ENCODE measurements around the gene PIGL.

The PIGL gene

DNA sequence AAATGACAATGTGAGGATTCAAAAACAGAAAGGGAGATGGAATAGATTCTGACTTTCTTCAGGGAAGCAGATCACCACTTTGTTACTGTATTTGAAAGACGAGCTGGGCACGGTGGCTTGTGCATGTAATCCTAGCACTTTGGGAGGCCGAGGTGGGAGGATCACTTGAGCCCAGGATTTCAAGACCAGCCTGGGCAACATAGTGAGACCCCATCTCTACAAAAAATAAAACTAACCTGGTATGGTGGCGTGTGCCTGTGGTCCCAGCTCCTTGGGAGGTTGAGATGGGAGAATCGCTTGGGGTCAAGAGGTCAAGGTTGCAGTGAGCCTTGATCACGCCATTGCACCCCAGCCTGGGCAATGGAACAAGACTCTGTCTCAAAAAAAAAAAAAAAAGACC is 34.0 kb downstream of the PIGL start:
- H3K79me2 ChIP-seq (ENCODE audit: control insufficient read depth, insufficient read depth, low read length, unreplicated experiment), result no peaks in the 10 kb centered on the region
- no peak overlapping the region for H3K4me3 ChIP-seq (ENCODE audit: low read depth, low read length)
- H3K4me1 ChIP-seq (ENCODE audit: control insufficient read depth, insufficient read depth, low read length, unreplicated experiment), result peaks cover 12% of the 10 kb centered on the region
- no peaks in the 10 kb centered on the region for H3K27me3 ChIP-seq (ENCODE audit: insufficient read depth, low read length)
- H3K27ac ChIP-seq (ENCODE audit: low read depth, low read length), result no peak overlapping the region
- no peak overlapping the region for H2AFZ ChIP-seq (ENCODE audit: low read length, unreplicated experiment)
- H3K36me3 ChIP-seq (ENCODE audit: insufficient read depth, low read length), result no peaks in the 10 kb centered on the region

DNA sequence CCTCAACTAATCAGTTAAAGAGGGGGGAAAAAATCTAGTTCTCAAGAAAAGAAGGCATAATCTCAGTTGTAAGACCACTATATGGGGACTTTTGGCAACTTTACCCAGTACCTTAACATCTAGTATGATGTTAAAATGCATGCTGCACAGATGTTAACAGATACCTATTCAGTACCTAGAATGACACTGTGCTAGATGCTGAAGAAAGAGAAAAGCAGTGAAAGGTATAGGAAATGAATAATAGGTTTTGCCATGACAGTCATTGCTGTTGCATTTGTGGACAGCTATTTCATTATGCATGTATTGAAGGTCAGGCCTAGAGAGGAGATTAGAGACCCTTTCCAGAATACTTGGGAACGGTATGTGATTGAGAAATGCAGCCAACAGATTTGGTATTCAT is 34.5 kb downstream of the PIGL start:
- no peak overlapping the region for H2AFZ ChIP-seq (ENCODE audit: low read length, unreplicated experiment)
- no peaks in the 10 kb centered on the region for H3K27me3 ChIP-seq (ENCODE audit: insufficient read depth, low read length)
- no peaks in the 10 kb centered on the region for H3K36me3 ChIP-seq (ENCODE audit: insufficient read depth, low read length)
- H3K4me3 ChIP-seq (ENCODE audit: low read depth, low read length), result no peak overlapping the region
- peaks cover 12% of the 10 kb centered on the region for H3K4me1 ChIP-seq (ENCODE audit: control insufficient read depth, insufficient read depth, low read length, unreplicated experiment)
- H3K27ac ChIP-seq (ENCODE audit: low read depth, low read length), result no peak overlapping the region
- H3K79me2 ChIP-seq (ENCODE audit: control insufficient read depth, insufficient read depth, low read length, unreplicated experiment), result no peaks in the 10 kb centered on the region

DNA sequence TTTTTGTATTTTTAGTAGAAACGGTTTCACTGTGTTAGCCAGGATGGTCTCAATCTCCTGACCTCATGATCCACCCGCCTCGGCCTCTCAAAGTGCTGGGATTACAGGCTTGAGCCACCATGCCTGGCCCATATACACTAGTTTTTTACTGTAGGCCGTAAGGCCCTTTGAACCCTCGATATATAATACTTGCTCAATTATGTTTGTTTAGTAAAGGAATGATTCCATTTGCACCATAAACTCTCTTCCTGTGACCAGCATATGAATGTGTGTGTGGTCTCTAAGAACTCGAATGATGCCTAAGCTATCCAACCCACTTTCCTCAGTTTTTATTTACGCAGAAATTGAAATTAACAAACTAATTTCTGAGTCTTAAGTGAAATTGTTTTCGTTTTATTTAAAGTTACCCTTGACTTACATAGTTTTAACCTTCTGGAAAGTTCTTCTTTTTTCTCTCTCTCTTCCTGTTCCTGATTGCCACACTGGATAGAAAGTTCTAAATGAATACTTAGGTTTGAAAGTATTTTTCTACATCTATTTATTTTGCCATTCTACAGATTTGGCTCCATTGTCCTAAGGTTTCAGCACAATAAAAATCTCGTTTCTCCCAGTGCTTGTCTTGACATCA is 37.9 kb downstream of the PIGL start:
- Histone ChIP-seq H3K4me1 (ENCODE audit: control insufficient read depth, insufficient read depth, low read length, unreplicated experiment) (peaks cover 12% of the 10 kb centered on the region), H3K27me3 (ENCODE audit: insufficient read depth, low read length) (no peaks in the 10 kb centered on the region), H3K36me3 (ENCODE audit: insufficient read depth, low read length) (no peaks in the 10 kb centered on the region), H3K4me3 (ENCODE audit: low read depth, low read length) (peak overlapping the region; percentile 33), H2AFZ (ENCODE audit: low read length, unreplicated experiment) (peak overlapping the region; percentile 57), H3K27ac (ENCODE audit: low read depth, low read length) (0 out of 2 replicates have a peak overlapping the region, but pooled peaks have one; percentile 16), H3K79me2 (ENCODE audit: control insufficient read depth, insufficient read depth, low read length, unreplicated experiment) (no peaks in the 10 kb centered on the region)

DNA sequence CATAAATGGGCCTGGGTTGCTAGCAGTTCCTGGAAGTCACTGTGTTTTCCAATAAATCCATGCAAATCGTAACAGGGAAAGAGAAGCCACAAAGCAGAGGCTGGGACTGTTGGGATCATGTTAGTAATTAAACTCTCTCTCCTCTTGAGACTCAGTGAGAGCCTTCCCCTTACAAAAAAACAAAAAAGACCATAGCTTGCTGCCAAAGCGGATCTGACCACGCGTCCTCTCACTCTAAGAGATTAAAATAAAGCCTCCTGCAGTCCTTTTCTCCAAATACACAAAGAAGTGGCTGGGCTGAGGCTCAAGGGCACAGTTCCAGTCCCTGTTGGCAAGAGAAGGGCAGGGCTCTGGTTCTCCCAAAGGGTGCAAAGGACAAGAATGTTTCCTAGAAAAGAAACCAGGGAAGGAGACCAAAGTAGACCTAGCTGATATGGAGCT is 38.5 kb downstream of the PIGL start:
- Histone ChIP-seq H3K36me3 (ENCODE audit: insufficient read depth, low read length) (no peaks in the 10 kb centered on the region), H3K4me1 (ENCODE audit: control insufficient read depth, insufficient read depth, low read length, unreplicated experiment) (peaks cover 12% of the 10 kb centered on the region), H3K27me3 (ENCODE audit: insufficient read depth, low read length) (no peaks in the 10 kb centered on the region), H3K79me2 (ENCODE audit: control insufficient read depth, insufficient read depth, low read length, unreplicated experiment) (no peaks in the 10 kb centered on the region), H2AFZ (ENCODE audit: low read length, unreplicated experiment) (peak overlapping the region; percentile 57), H3K27ac (ENCODE audit: low read depth, low read length) (peak overlapping the region; percentile 16; the same call in 1 of the 2 replicates), H3K4me3 (ENCODE audit: low read depth, low read length) (peak overlapping the region; percentile 33)

DNA sequence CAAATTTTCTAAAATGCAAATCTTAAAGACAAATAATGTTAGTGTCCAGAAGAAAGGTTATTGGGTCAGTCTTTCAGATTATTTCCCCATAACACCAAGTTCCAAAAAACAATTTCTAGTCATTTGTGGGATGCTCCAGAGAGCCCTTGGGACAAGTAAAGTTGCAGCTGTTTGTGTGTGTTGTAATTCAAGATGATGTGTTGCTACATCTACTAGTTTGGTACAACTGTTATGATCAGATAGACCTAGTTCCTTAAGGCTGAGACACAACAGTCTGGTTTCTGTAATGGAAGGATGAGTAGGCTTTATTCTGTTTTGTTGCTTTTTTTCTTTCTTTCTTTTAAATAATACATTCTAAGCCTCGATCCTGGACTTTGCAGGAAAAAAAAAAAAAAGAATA is 41.9 kb downstream of the PIGL start:
- H3K36me3 ChIP-seq (ENCODE audit: insufficient read depth, low read length), result no peaks in the 10 kb centered on the region

DNA sequence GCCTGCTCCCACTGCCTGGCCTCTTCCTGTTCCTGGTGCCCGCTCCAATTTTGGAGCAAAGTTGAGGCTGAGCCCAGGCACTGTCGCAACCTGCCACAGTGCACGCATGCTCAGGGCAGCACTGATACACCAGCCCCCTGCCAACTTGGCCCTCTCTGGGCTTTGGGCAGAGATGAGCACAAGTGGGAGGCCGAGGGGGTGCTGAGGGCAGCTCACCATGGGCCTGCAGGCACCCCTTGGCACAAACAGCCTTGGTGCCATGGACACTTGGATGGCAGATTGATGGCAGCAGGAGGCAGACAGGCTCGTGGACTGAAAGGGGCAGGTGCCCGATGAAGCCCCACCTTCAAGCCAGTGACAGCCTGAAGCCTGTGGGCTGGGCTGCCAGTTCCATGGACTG is 42.9 kb downstream of the PIGL start:
- H3K4me3 ChIP-seq (ENCODE audit: low read depth, low read length), result no peak overlapping the region
- H3K36me3 ChIP-seq (ENCODE audit: insufficient read depth, low read length), result no peaks in the 10 kb centered on the region
- H3K4me1 ChIP-seq (ENCODE audit: control insufficient read depth, insufficient read depth, low read length, unreplicated experiment), result peaks cover 11% of the 10 kb centered on the region
- H3K79me2 ChIP-seq (ENCODE audit: control insufficient read depth, insufficient read depth, low read length, unreplicated experiment), result no peaks in the 10 kb centered on the region
- no peaks in the 10 kb centered on the region for H3K27me3 ChIP-seq (ENCODE audit: insufficient read depth, low read length)
- no peak overlapping the region for H3K27ac ChIP-seq (ENCODE audit: low read depth, low read length)
- H2AFZ ChIP-seq (ENCODE audit: low read length, unreplicated experiment), result no peak overlapping the region

More for the DNA sequence above, 41.9 kb downstream of the PIGL start:
- no peaks in the 10 kb centered on the region for H3K27me3 ChIP-seq (ENCODE audit: insufficient read depth, low read length)
- H3K4me1 ChIP-seq (ENCODE audit: control insufficient read depth, insufficient read depth, low read length, unreplicated experiment), result peaks cover 12% of the 10 kb centered on the region
- H3K4me3 ChIP-seq (ENCODE audit: low read depth, low read length), result no peak overlapping the region
- no peak overlapping the region for H3K27ac ChIP-seq (ENCODE audit: low read depth, low read length)
- H3K79me2 ChIP-seq (ENCODE audit: control insufficient read depth, insufficient read depth, low read length, unreplicated experiment), result no peaks in the 10 kb centered on the region
- H2AFZ ChIP-seq (ENCODE audit: low read length, unreplicated experiment), result no peak overlapping the region

DNA sequence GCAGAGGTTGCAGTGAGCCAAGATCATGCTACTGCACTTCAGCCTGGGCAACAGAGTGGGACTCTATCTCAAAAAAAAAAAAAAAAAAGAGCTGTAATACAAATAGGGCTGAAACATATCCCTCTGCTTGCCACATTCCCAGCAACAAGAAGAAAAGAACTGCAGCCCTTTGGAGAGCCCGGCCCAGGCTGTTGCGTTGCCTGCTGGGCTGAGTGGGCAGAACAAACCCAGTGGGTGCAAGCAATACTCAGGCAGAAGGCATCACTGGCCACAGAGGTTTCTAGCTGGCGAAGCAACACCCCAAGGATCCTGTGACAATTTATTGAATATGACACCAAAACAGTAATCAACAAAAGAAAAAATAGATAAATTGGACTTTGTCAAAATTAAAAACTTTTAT is 44.0 kb downstream of the PIGL start:
- H3K79me2 ChIP-seq (ENCODE audit: control insufficient read depth, insufficient read depth, low read length, unreplicated experiment), result no peaks in the 10 kb centered on the region
- no peaks in the 10 kb centered on the region for H3K27me3 ChIP-seq (ENCODE audit: insufficient read depth, low read length)
- no peak overlapping the region for H3K27ac ChIP-seq (ENCODE audit: low read depth, low read length)
- H2AFZ ChIP-seq (ENCODE audit: low read length, unreplicated experiment), result no peak overlapping the region
- no peak overlapping the region for H3K4me3 ChIP-seq (ENCODE audit: low read depth, low read length)
- no peaks in the 10 kb centered on the region for H3K4me1 ChIP-seq (ENCODE audit: control insufficient read depth, insufficient read depth, low read length, unreplicated experiment)
- H3K36me3 ChIP-seq (ENCODE audit: insufficient read depth, low read length), result no peaks in the 10 kb centered on the region

DNA sequence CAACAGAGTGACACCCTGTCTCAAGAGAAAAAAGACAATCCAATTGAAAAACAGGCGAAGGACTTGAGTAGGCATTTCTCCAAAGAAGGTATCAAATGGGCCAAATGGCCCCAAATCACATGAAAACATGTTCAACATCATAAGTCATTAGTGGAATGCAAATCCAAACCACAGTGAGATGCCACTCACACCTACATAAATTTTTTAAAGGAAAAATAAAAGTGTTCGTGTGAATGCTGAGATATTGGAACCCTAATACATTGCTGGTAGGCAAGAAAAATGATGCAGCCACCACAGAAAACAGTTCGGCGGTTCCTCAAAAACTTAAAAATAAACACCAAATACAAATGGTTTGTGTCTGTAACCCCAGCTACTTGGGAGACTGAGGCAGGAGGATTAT is 45.2 kb downstream of the PIGL start:
- Histone ChIP-seq H3K27me3 (ENCODE audit: insufficient read depth, low read length) (no peaks in the 10 kb centered on the region), H3K79me2 (ENCODE audit: control insufficient read depth, insufficient read depth, low read length, unreplicated experiment) (no peaks in the 10 kb centered on the region), H2AFZ (ENCODE audit: low read length, unreplicated experiment) (no peak overlapping the region), H3K4me1 (ENCODE audit: control insufficient read depth, insufficient read depth, low read length, unreplicated experiment) (no peaks in the 10 kb centered on the region), H3K4me3 (ENCODE audit: low read depth, low read length) (no peak overlapping the region), H3K36me3 (ENCODE audit: insufficient read depth, low read length) (no peaks in the 10 kb centered on the region), H3K27ac (ENCODE audit: low read depth, low read length) (no peak overlapping the region)

DNA sequence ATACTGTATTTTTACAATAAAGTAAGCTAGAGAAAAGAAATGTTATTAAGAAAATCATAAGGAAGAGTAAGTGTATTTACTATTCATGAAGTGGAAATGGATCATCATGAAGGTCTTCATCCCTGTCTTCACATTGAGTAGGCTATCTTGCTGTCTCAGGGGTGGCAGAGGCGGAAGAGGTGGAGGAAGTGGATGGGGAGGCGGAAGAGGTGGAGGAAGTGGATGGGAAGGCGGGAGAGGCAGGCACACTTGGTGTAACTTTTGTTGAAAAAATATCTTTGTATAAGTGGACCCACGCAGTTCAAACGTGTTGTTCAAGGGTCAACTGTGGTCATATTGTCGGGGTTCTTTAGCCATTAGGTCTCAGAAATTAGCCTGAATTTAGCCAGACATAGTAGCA is 50.2 kb downstream of the PIGL start:
- H3K79me2 ChIP-seq (ENCODE audit: control insufficient read depth, insufficient read depth, low read length, unreplicated experiment), result no peaks in the 10 kb centered on the region
- no peak overlapping the region for H2AFZ ChIP-seq (ENCODE audit: low read length, unreplicated experiment)
- H3K4me1 ChIP-seq (ENCODE audit: control insufficient read depth, insufficient read depth, low read length, unreplicated experiment), result peaks cover 11% of the 10 kb centered on the region
- H3K4me3 ChIP-seq (ENCODE audit: low read depth, low read length), result no peak overlapping the region
- no peaks in the 10 kb centered on the region for H3K36me3 ChIP-seq (ENCODE audit: insufficient read depth, low read length)
- H3K27me3 ChIP-seq (ENCODE audit: insufficient read depth, low read length), result no peaks in the 10 kb centered on the region
- H3K27ac ChIP-seq (ENCODE audit: low read depth, low read length), result no peak overlapping the region

DNA sequence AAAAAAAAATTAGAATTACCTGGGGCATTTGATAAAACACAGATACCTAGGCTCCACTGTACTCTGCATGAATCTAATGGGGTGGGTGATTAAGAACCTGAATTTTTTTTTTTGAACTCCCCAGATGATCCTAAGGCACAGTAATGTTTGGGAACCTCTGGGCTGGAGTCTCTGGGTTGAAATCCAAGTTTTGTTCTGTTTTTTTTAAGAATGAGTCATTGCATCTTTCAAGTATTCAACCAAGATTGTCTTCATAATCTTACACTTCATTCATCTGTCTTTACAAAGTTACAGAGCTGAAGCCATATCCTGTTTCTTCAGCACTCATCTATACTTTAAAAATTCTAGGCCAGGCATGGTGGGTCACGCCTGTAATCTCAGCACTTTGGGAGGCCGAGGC is 52.6 kb downstream of the PIGL start:
- peaks cover 31% of the 10 kb centered on the region for H3K4me1 ChIP-seq (ENCODE audit: control insufficient read depth, insufficient read depth, low read length, unreplicated experiment)
- H3K79me2 ChIP-seq (ENCODE audit: control insufficient read depth, insufficient read depth, low read length, unreplicated experiment), result no peaks in the 10 kb centered on the region
- H3K36me3 ChIP-seq (ENCODE audit: insufficient read depth, low read length), result 0 out of 2 replicates have a peak, but pooled peaks cover 7% of the 10 kb centered on the region
- no peak overlapping the region for H2AFZ ChIP-seq (ENCODE audit: low read length, unreplicated experiment)
- H3K4me3 ChIP-seq (ENCODE audit: low read depth, low read length), result no peak overlapping the region
- 0 out of 2 replicates have a peak overlapping the region, but pooled peaks have one; percentile 36 for H3K27ac ChIP-seq (ENCODE audit: low read depth, low read length)
- no peaks in the 10 kb centered on the region for H3K27me3 ChIP-seq (ENCODE audit: insufficient read depth, low read length)

DNA sequence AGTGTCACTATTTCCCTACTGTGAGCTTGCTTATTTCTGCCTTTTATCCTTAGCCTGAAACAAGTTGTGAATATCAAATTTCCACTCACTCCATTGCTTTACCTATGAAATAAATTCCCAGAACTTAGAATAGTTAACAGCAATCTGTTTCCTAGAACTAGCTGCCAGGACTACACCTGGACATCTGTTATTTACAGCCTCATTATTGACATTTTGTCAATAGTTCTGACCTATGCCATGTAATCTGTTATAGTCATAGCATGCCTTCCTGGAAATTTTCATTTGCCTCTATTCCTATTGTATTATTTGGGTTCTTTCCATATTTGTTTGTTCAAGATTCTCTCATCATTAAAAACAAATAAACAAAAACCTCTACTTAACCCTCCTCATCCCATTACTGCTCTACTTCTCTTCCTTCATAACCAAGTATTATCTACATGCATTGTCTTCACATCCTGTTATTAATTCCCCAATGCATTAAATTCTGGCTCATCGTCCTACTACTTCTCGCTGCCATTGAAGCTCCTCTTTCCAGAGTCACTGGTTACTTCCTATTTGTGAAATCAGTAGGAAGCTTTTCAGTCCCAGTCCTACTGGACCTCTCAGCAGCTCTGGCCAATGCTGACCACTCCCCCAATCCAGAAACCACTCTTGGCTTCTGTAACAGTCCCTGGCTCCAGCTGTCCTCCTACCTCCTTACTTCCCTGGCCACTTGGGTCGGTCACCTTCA is 55.3 kb downstream of the PIGL start:
- peaks cover 31% of the 10 kb centered on the region for H3K4me1 ChIP-seq (ENCODE audit: control insufficient read depth, insufficient read depth, low read length, unreplicated experiment)
- H3K36me3 ChIP-seq (ENCODE audit: insufficient read depth, low read length), result 0 out of 2 replicates have a peak, but pooled peaks cover 7% of the 10 kb centered on the region
- H3K79me2 ChIP-seq (ENCODE audit: control insufficient read depth, insufficient read depth, low read length, unreplicated experiment), result no peaks in the 10 kb centered on the region
- no peaks in the 10 kb centered on the region for H3K27me3 ChIP-seq (ENCODE audit: insufficient read depth, low read length)
- no peak overlapping the region for H3K27ac ChIP-seq (ENCODE audit: low read depth, low read length)
- no peak overlapping the region for H2AFZ ChIP-seq (ENCODE audit: low read length, unreplicated experiment)
- no peak overlapping the region for H3K4me3 ChIP-seq (ENCODE audit: low read depth, low read length)

All from ACC112 (cell line).